Rectal smooth muscle tissue (tissue), 1 donor: ENCODE results near the gene GATAD1.
"Not testable (repeated sequence)": the region's sequence is repeated elsewhere in the genome, so short reads cannot be mapped to it uniquely, and the experiment has no call there.

Source experiments
- H3K27ac ChIP-seq: one replicate; pipeline ENCODE4 v1.7.0; 2013; ENCODE audit warnings: low read depth, low read length, inconsistent platforms
- H3K27me3 ChIP-seq: one replicate; pipeline ENCODE4 v1.7.0; 2013; ENCODE audit warnings: low read length; ENCODE audit not compliant: control insufficient read depth, insufficient read depth
- H3K36me3 ChIP-seq: one replicate; pipeline ENCODE4 v1.7.0; 2013; ENCODE audit warnings: low read length; ENCODE audit not compliant: control insufficient read depth, insufficient read depth
- H3K4me1 ChIP-seq: one replicate; pipeline ENCODE4 v1.7.0; 2013; ENCODE audit warnings: low read length; ENCODE audit not compliant: control insufficient read depth, insufficient read depth
- H3K4me3 ChIP-seq: one replicate; pipeline ENCODE4 v1.7.0; 2013; ENCODE audit warnings: low read length
- H3K9ac ChIP-seq: one replicate; pipeline ENCODE4 v1.7.0; 2013; ENCODE audit warnings: low read length

GATAD1 gene

DNA sequence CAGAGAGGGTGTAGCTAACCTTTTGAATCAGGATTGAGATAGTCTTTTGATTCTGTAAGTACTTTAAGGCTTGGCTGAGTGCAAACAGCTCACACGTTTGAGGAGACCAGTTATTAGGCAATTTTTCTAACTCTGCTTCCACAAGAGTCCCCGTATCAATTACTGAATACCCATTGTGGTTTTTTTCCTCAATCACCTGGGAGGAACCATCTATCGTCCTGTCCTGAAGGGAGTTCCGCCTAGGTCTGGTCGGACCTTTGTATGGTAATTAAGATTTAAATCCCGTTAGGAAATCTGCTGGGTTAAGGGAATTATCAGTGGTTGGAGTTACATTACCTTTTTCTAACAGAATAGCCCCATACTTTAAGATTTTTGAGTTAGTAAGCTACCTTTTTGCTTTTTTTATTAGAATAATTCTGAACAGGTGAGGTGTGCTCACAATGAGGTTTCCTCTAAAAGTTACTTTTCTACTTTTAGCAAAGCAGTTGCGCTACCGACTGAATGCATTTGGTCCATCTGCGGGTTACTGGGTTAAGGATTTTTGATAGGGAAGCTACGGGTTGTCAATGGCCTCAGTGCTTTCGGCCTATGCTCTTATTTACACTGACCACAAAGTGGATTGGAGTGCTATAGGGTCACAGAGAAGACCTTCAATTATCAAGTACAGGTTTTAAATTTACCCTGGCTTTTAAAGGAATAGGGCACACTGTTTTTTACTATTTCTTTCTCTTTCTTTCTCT, 28.7 kb downstream of the GATAD1 start:
- H3K27me3 ChIP-seq, H3K9ac ChIP-seq, H3K4me1 ChIP-seq, H3K27ac ChIP-seq, H3K4me3 ChIP-seq, H3K36me3 ChIP-seq: not testable (repeated sequence)

DNA sequence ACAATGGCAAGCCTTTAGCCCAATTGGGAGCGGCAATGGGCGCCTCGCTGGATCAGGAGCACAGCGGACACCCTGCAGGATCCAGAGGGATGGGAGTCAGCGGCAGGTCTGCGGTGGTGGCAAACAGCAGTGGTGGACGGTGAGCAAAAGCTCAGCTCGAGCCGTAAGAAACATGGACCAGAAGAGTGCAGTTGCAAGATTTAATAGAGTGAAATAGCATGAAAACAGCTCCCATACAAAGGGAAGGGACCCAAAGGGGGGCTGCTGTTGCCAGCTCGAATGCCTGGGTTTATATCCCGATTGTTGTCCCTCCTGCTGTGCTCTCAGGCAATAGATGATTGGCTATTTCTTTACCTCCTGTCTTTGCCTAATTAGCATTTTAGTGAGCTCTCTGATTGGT, 30.4 kb downstream of the GATAD1 start, which contains the start of gene ERVW-1:
ERVW-1 (minus strand) TSS at position 266 of the 400 bp plus-strand sequence. CDS start 7,565 bp downstream, outside the sequence.
- H3K27ac ChIP-seq, H3K27me3 ChIP-seq, H3K4me1 ChIP-seq, H3K4me3 ChIP-seq, H3K9ac ChIP-seq, H3K36me3 ChIP-seq: not testable (repeated sequence)

DNA sequence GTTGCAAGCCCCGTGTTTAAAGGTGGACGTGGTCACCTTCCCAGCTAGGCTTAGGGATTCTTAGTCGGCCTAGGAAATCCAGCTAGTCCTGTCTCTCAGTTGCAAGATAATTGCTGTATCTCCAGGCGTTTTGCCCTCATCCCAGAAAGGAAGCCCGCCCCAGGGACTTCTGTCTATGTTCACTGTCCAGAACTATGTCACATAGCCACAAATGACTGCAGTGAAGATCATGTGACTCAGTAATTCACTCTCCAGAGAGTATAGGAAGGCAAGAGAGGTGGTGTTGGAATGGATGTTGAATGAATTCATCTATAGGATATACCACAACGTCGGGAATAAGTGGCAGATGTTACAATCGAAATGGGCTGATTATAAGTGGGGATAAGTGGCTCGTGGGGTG, 30.8 kb downstream of the GATAD1 start:
- no peak overlapping the region for H3K27ac ChIP-seq

DNA sequence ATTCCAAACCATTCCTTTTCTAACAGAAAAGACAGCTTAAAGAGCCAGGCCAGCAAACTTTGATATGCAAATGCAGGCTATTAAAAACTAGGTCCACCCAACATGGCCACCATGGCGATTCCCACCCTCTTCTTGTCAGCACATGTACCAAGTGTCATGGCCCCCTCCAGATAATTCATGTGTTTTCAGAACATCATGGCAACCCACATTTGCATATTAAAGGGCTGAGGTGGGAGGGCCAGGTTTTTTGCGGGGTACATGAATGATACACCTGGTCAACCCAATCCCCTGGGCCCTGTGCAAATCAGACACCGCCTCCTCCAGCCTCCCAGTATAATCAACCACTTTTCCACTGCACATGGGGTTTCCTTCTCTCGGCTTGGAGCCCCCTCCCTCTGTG, 31.4 kb downstream of the GATAD1 start:
- Histone ChIP-seq H3K4me1 (no peaks in the 10 kb centered on the region), H3K27me3 (no peaks in the 10 kb centered on the region), H3K36me3 (no peaks in the 10 kb centered on the region), H3K4me3 (no peak overlapping the region), H3K27ac (no peak overlapping the region), H3K9ac (no peak overlapping the region)

More for the DNA sequence above, 30.8 kb downstream of the GATAD1 start:
- no peaks in the 10 kb centered on the region for H3K27me3 ChIP-seq
- no peak overlapping the region for H3K9ac ChIP-seq
- H3K4me3 ChIP-seq: no peak overlapping the region
- no peaks in the 10 kb centered on the region for H3K4me1 ChIP-seq
- no peaks in the 10 kb centered on the region for H3K36me3 ChIP-seq

DNA sequence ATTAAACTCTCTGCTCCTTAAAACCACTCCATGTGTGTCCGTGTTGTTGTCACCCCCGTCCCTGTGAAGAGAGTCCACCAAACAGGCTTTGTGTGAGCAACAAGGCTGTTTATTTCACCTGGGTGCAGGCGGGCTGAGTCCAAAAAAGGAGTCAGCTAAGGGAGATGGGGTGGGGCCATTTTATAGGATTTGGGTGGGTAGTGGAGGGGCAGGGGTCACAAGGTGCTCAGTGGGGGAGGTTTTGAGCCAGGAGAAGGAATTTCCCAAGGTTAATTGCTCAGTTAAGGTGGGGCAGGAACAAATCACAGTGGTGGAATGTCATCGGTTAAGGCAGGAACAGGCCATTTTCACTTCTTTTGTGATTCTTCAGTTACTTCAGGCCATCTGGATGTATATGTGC, 31.9 kb downstream of the GATAD1 start:
- not testable (repeated sequence) for H3K27ac ChIP-seq, H3K4me3 ChIP-seq, H3K36me3 ChIP-seq, H3K4me1 ChIP-seq, H3K27me3 ChIP-seq, H3K9ac ChIP-seq

DNA sequence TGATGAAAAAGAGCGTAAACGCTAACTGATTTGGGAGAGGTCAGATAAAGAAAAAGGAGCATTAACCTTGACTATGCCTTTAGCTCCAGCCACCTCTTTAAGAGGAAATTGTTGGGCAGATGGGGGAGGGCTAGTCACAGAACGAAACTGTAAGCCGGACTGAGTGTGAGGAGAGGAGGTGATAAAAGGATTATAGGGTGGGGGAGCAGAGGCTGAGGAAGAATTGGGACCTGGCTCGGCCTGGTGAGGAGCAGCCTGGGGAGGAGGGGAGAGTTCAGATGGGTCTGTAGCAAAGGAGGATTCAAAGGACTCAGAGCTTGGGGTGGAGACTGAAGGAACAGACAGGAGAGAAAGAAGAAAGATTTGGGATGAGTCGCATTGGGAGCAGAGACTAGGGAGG, 36.3 kb downstream of the GATAD1 start:
- not testable (repeated sequence) for H3K27ac ChIP-seq, H3K4me1 ChIP-seq, H3K27me3 ChIP-seq, H3K4me3 ChIP-seq, H3K36me3 ChIP-seq, H3K9ac ChIP-seq

DNA sequence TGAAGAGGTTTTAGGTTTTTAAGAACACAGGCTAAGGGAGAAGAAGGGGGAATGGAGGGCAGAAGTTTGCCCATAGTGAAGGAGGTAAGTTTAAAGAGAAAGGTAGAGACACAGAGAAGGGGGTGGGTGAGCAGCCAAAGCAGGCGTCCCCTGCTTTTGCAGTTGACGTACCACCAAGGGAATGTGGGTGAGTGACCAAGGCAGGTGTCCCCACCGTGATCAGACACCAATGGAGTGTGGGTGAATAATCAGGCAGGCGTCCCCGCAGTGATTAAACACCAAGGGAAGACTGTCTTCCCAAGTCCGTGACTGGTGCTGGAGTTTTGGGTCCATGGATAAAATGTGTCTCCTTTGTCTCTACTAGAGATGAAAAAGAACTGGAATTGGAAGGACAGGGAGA, 36.9 kb downstream of the GATAD1 start:
- not testable (repeated sequence) for H3K4me3 ChIP-seq, H3K27ac ChIP-seq, H3K4me1 ChIP-seq, H3K36me3 ChIP-seq, H3K27me3 ChIP-seq, H3K9ac ChIP-seq

DNA sequence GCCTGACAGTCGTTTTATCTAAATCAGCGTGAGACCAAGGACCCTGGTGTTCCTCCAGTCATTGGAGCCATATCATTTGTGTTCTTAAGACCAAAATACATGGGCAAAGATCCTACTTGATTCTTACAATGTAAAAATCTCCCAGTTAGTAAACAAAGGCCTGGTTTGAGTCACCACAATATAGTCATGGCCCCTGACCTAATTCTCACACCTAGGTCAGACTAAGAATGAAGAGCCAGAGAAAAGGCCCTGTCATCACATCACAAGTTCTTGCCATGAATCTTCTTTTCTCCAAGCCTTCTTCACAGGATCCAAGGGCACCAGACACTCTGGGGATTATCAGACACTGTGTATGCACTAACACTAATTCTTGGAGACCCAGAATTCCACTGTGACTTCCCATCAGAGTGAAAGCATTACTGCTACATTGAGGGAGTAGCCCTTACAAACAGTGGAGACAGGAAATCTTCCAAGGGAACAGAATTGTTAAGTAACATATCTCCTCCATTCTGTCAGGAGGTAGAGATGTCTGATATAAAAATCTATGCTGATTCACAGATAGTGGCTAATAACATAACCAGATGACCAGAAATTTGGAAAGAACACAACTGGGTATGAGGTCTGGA, 38.1 kb downstream of the GATAD1 start:
- no peak overlapping the region for H3K27ac ChIP-seq
- no peaks in the 10 kb centered on the region for H3K4me1 ChIP-seq
- no peak overlapping the region for H3K9ac ChIP-seq
- no peak overlapping the region for H3K4me3 ChIP-seq
- H3K36me3 ChIP-seq: peaks cover 6% of the 10 kb centered on the region
- H3K27me3 ChIP-seq: no peaks in the 10 kb centered on the region

DNA sequence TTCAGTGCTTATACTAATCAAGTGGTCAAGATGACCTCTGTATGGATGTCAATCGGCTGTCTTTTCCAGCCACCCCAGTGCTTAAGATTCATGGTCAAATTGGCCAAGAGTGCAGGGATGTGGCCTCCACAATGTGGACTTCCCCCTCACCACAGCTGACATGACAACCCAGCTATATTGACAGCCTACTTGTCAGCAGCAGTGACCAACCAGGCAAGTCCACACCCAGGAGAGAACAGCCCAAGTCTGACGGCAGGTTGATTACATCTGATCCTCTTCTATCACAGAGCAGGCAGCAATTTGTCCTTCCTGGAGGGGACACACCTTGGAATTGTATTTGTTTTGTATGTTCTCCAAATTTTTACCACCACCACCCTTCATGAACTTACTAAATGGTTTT, 38.7 kb downstream of the GATAD1 start:
- Histone ChIP-seq H3K36me3 (peaks cover 6% of the 10 kb centered on the region), H3K27ac (no peak overlapping the region), H3K4me1 (no peaks in the 10 kb centered on the region), H3K4me3 (no peak overlapping the region), H3K27me3 (no peaks in the 10 kb centered on the region), H3K9ac (no peak overlapping the region)

DNA sequence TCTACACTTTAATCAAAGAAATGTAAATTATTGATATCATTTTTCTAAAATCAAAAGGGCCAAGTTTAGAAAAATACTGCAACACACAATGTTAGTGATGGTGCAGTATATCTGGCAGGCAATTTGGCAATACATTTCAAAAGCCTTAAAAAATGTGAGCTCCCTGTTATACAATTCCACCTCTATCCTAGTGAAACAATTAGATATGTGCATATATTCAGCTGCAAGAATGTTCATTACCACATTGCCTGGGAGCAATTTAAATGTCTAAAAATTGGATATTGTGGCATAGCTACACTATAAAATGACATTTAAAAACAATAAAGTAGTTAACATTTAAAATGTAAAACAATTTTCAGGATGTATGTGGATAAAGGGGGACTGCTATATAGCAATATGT, 40.5 kb downstream of the GATAD1 start:
- H3K4me1 ChIP-seq: no peaks in the 10 kb centered on the region
- H3K4me3 ChIP-seq: no peak overlapping the region
- no peak overlapping the region for H3K27ac ChIP-seq
- no peaks in the 10 kb centered on the region for H3K27me3 ChIP-seq
- peaks cover 9% of the 10 kb centered on the region for H3K36me3 ChIP-seq
- H3K9ac ChIP-seq: no peak overlapping the region

DNA sequence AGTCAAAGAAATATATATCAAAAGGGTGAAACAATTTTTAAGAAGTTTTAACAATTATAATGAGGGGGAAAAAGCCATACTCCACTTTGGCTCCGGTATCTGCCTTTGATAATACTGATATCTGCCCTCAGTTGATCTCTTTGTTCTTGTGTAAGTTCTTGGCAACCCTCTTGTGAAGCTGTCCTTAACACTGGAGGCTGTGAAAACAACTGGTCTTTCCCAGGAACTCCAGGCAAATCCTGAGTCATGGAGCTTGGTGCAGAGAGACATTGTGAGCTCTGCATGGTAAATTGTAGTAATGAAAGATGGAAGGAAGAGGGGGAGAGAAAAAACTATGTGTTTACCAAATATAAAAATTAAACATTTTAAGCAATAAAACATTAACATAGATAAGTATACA, 42.4 kb downstream of the GATAD1 start:
- no peaks in the 10 kb centered on the region for H3K4me1 ChIP-seq

DNA sequence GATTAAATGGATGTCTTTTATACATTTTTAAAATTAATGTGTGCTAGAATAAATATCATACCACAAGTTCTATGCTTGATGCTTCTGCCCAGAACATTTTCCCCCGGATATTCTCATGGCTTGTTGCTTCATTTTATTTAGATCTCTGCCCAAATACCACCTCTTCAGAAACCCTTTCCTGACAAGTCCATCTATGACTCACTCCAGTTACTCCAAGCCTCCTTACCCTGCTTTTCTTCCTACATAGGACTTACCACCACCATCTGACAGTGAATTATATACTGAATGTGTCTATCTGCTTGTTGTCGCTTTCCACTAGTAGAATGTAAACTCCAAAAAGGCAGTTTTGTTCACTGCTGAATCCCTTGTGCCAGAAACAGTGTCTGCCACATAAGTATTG, 49.6 kb downstream of the GATAD1 start:
- peaks cover 13% of the 10 kb centered on the region for H3K36me3 ChIP-seq
- no peak overlapping the region for H3K4me3 ChIP-seq
- no peak overlapping the region for H3K27ac ChIP-seq
- no peak overlapping the region for H3K9ac ChIP-seq
- H3K27me3 ChIP-seq: no peaks in the 10 kb centered on the region
- no peaks in the 10 kb centered on the region for H3K4me1 ChIP-seq

More for the DNA sequence above, 42.4 kb downstream of the GATAD1 start:
- no peaks in the 10 kb centered on the region for H3K27me3 ChIP-seq
- H3K27ac ChIP-seq: no peak overlapping the region
- H3K36me3 ChIP-seq: peaks cover 14% of the 10 kb centered on the region
- H3K4me3 ChIP-seq: no peak overlapping the region
- no peak overlapping the region for H3K9ac ChIP-seq

DNA sequence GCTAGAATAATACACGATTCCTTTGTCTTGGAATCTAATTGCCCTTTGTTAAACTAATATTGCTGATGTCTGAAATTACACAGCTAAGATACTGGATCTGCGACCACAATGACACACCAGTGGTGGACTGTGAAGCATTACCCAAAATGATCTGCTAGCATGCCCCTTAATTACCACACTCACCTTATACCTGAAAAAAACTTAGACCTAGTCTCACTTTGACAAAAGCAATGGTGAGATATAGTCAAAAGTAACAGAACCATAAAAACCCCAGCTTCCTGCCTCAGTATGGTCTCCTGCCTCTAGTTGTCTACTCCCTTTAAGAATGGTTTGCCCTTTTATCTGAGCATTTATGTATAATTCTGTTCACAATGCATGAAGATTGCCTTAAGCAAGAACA, 51.3 kb downstream of the GATAD1 start:
- Histone ChIP-seq H3K27ac (no peak overlapping the region), H3K27me3 (no peaks in the 10 kb centered on the region), H3K36me3 (peaks cover 9% of the 10 kb centered on the region)

More for the DNA sequence above, 51.3 kb downstream of the GATAD1 start:
- no peak overlapping the region for H3K4me3 ChIP-seq
- H3K9ac ChIP-seq: no peak overlapping the region
- H3K4me1 ChIP-seq: no peaks in the 10 kb centered on the region
